Measurements from ENCODE around the gene HS3ST6.
"Not testable (repeated sequence)": the region's sequence is repeated elsewhere in the genome, so short reads cannot be mapped to it uniquely, and the experiment has no call there.

Gene HS3ST6

DNA sequence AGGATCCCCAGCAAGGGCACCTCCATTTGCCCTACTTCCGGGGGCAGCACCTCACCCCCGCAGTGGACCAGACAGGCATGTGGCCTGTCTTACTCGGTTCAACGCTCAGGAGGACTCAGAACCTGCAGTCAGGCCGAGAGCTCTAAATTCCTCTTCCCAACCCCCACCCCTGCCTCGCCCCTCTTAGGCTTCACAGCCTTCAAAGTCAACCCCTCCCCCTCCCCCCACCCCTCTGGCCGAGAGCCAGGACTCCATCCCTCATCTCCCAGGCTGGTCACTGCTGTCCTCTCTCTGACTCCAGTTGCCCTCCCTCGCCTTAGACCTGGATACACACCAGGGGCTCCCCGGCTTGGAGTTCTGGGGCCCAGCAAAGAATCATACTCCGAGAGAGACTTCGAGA is 8.1 kb upstream of the HS3ST6 start:
- DNase-seq (ENCODE audit: low read depth in 2 of 2), result no peak

DNA sequence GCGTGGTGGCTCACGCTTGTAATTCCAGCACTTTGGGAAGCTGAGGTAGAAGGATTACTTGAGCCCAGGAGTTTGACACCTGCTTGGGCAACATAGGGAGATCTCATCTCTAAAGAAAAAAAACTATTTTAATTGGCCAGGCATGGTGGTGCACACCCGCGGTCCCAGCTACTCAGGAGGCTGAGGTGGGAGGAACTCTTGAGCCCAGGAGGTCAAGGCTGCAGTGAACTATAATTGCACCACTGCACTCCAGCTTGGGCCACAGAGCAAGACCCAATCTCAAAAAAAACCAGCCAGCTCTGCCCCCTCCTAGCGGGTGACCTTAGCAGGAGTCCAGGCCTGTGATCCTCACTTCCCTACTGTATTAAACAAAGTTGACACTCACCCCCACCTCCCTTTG is 5.9 kb upstream of the HS3ST6 start:
- DNase-seq (ENCODE audit: low read depth in 2 of 2), result no peak

GRCh38 chr16:1923299-1924034 is 5.3 kb upstream of the HS3ST6 start:
- no peak for DNase-seq (ENCODE audit: low read depth in 2 of 2)

DNA sequence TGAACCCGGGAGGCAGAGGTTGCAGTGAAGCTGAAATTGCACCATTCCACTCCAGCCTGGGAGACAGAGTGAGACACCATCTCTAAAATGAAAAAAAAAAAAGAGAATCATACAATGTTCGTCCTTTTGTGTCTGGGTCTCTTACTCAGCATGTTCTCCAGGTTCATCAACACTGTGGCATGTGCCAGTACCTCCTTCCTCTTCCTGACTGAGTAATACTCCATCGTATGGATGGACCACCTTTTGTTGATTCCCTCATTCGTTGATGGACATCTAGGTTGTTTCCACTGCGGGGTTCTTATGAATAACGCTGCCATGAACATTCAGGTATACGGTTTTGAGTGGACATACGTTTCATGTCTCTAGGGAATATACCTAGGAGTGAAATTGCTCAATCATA is 4.1 kb upstream of the HS3ST6 start:
- no peak for DNase-seq (ENCODE audit: low read depth in 2 of 2)

GRCh38 chr16:1920727-1921171 is 2.5 kb upstream of the HS3ST6 start:
- peak in 1 of 2 donors; percentile 26 for DNase-seq (ENCODE audit: low read depth in 2 of 2)

DNA sequence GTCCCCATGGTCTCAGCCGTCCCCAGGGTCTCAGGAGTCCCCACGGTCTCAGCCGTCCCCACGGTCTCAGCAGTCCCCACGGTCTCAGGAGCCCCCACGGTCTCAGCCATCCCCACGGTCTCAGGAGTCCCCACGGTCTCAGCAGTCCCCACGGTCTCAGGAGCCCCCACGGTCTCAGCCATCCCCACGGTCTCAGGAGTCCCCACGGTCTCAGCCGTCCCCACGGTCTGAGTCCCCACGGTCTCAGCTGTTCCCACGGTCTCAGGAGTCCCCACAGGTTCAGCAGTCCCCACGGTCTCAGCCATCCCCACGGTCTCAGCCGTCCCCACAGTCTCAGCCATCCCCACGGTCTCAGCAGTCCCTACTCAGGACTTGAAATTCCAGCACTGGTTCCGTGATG is 1.9 kb upstream of the HS3ST6 start:
- not testable (repeated sequence) for DNase-seq (ENCODE audit: low read depth in 2 of 2)

- DNase-seq (ENCODE audit: low read depth in 2 of 2), result no peak
These were observed 1.2 kb upstream of the HS3ST6 start for GRCh38 chr16:1919327-1919998.

GRCh38 chr16:1917665-1918350 is 407 bp downstream of the HS3ST6 start:
- no peak for DNase-seq (ENCODE audit: low read depth in 2 of 2)

GRCh38 chr16:1917056-1917664 is 1.1 kb downstream of the HS3ST6 start:
- DNase-seq (ENCODE audit: low read depth in 2 of 2), result no peak

- DNase-seq (ENCODE audit: low read depth in 2 of 2), result no peak
These were observed 1.6 kb downstream of the HS3ST6 start for GRCh38 chr16:1916640-1916990.

DNA sequence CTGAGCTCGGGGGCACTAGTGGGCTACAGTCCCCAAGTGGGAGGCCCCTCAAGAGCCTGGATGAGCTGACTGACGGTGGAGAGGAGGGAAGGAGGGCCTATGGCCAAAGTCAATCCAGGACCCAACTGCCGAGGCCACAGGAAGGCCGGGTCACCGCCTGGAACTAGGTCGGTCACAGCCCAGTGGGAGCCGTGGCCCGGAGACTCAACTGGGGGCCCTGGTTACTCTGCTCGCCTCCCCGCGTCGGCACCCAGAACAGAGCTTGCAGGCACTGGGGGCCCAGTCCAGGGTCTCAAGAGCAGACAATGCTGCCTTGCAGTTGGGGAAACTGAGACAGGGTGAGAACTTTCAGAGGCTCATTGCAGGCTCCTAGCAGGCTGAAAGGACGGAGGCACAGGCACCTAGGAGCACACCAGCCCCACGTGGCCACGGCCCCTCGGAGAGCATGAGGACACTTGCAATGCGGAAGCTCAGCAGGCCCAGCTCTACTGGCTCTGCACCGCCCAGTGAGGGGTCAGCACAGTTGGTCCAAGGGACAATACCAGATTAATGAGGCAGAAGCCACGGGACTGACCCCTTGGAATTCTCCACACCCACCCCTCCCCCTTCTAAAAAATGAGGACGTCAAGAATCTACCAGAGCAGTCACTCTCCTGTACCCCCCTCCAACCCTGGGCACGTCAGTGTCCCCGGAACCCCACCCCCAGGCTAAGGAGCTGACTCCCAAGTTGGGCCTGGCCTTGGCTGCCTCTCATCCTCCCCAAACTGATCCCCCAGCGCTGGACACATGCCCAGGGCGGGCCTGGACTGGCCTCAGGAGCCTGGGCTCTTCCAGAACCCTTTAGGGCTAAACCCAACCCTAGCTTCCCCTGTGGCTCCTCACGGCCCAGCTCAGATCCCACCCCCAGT is 2.2 kb downstream of the HS3ST6 start:
- no peak for DNase-seq (ENCODE audit: low read depth in 2 of 2)

GRCh38 chr16:1914988-1915387 is 3.2 kb downstream of the HS3ST6 start:
- no peak for DNase-seq (ENCODE audit: low read depth in 2 of 2)

DNA sequence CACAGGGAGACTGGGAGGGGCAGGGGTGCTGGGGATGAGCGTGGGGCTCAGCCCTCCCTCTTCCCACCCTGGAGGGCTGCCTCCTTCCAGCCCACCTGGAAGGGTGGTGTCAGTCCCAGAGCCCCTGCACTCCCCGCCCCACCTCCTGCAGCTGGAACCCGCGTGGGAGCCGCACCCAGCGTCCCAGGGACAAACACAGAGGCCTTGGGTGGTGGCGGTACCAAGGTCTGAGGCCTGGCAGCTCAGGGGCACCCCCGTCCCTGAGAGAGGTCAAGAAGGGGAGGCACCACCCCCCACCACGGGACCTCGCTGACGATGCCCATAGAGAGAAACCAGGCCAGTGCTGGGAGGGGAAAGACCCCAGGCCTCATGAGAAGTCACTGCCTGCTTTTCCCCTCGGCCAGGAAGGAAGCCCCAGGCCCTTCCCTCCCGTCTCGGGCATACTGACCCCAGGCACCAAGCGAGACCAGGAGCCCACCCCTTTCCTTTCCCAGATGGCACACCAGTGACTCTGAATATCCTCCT is 4.1 kb downstream of the HS3ST6 start:
- DNase-seq (ENCODE audit: low read depth in 2 of 2), result no peak

GRCh38 chr16:1913327-1914083 is 4.7 kb downstream of the HS3ST6 start:
- no peak for DNase-seq (ENCODE audit: low read depth in 2 of 2)

- DNase-seq (ENCODE audit: low read depth in 2 of 2), result no peak
These were observed 6.0 kb downstream of the HS3ST6 start for GRCh38 chr16:1912215-1912543.

- DNase-seq (ENCODE audit: low read depth in 2 of 2), result no peak
These were observed 6.6 kb downstream of the HS3ST6 start for GRCh38 chr16:1911467-1912214.

DNA sequence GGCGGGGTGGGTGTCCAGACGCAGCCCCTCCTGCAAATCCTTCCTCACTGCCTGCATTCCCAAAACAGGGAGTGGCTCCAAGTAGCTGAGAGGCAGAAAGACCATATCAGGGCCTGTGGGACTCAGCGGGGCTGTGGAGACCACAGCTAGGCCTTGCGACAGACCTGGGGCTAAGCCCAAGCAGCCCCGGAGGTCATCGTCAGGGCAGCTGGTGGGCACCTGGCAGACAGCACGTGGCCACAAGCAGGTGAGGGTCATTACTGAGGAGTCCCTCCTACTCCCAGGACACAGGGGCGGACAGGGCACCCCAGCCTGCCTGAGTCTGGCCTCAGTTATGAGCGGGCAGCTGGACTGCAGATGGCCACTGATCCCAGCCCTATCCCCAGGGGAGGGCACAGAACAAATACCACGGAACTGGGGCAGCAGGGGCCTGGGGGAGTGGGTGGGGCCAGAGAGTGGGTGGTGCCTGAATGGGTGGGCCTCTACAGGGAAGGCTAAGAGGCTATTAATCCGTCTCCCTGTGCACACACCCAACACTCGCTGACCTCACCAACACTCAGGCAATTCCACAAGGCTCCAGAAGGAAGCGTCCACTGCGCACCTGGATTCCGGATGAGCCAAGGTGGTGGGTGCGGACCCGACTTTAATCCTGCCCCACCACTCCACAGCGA is 8.5 kb downstream of the HS3ST6 start:
- DNase-seq (ENCODE audit: low read depth in 2 of 2), result no peak

DNA sequence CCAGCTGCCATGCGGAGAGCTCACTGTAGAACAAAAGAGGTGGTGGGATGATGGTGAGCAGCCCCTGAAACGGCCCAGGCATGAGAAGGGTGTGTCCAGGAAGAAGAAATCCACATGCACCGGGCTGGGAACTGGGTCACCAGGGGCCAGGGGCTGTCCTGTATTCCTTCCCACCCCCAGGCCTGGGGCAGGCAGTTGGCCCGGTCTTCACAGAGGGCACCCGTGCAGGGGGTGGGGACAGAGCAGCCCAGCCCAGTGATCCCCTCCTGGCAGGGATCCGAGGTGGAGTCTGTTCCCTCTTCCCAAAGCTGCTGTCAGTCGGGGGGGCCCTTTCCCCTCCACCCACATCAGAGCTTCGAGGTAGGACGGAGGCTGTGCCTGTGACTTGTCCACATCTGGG is 9.2 kb downstream of the HS3ST6 start:
- DNase-seq (ENCODE audit: low read depth in 2 of 2), result no peak

GRCh38 chr16:1908184-1908583 is 10.0 kb downstream of the HS3ST6 start:
- DNase-seq (ENCODE audit: low read depth in 2 of 2), result no peak

Measured in stimulated activated CD8-positive, alpha-beta memory T cell treated with anti-CD3 and anti-CD28 coated beads, Interleukin-2, amount 100 ng/mL, for 48 hours (primary cell).